ENCODE results near the gene MKX.

GRCh38 chr10:27792216-27792615 is 46.6 kb upstream of the MKX start:
- TF ChIP-seq CTCF (IDR thresholded peaks at IDR 0.05; ENCODE audit: low read length) (no peak), EZH2 (optimal IDR thresholded peaks at IDR 0.05; ENCODE audit: low read depth, low read length) (no peak)
